ENCODE measurements around the gene C11orf21. TPM values are rescaled to one million over a fixed set of nuclear protein-coding genes. Genes with fewer than 3 reads are reported as not detected.

Gene C11orf21
- total RNA-seq, 1 donor from 2014 or later: 0.51 TPM

GRCh38 chr11:2310073-2310785 is 8.5 kb upstream of the C11orf21 start:
- Mint-ChIP-seq H3K27ac (no peak overlapping the region), H3K4me3 (no peak overlapping the region), H3K4me1 (ENCODE audit: unreplicated experiment) (peaks cover 17% of the 10 kb centered on the region), H3K36me3 (no peaks in the 10 kb centered on the region), H3K9me3 (no peaks in the 10 kb centered on the region), H3K27me3 (no peaks in the 10 kb centered on the region)
- TF ChIP-seq CTCF (conservative IDR thresholded peaks at IDR 0.05): no peak
- DNase-seq (ENCODE audit: extremely low spot score, unreplicated experiment): no peak

GRCh38 chr11:2309251-2310072 is 7.7 kb upstream of the C11orf21 start:
- Mint-ChIP-seq H3K27ac (no peak overlapping the region), H3K36me3 (no peaks in the 10 kb centered on the region), H3K9me3 (no peaks in the 10 kb centered on the region), H3K4me1 (ENCODE audit: unreplicated experiment) (peaks cover 17% of the 10 kb centered on the region), H3K27me3 (no peaks in the 10 kb centered on the region), H3K4me3 (no peak overlapping the region)
- no peak for DNase-seq (ENCODE audit: extremely low spot score, unreplicated experiment)
- no peak for TF ChIP-seq CTCF (conservative IDR thresholded peaks at IDR 0.05)

GRCh38 chr11:2308713-2309112 is 7.0 kb upstream of the C11orf21 start:
- no peak for TF ChIP-seq CTCF (conservative IDR thresholded peaks at IDR 0.05)
- DNase-seq (ENCODE audit: extremely low spot score, unreplicated experiment): no peak
- no peaks in the 10 kb centered on the region for H3K27me3 Mint-ChIP-seq
- H3K4me1 Mint-ChIP-seq (ENCODE audit: unreplicated experiment): peaks cover 17% of the 10 kb centered on the region
- no peak overlapping the region for H3K27ac Mint-ChIP-seq
- no peak overlapping the region for H3K4me3 Mint-ChIP-seq
- H3K36me3 Mint-ChIP-seq: no peaks in the 10 kb centered on the region
- no peaks in the 10 kb centered on the region for H3K9me3 Mint-ChIP-seq

- H3K9me3 Mint-ChIP-seq: no peaks in the 10 kb centered on the region
- no peak for DNase-seq (ENCODE audit: extremely low spot score, unreplicated experiment)
- H3K4me3 Mint-ChIP-seq: no peak overlapping the region
- no peak for TF ChIP-seq CTCF (conservative IDR thresholded peaks at IDR 0.05)
- no peaks in the 10 kb centered on the region for H3K36me3 Mint-ChIP-seq
- H3K4me1 Mint-ChIP-seq (ENCODE audit: unreplicated experiment): peaks cover 17% of the 10 kb centered on the region
- no peak overlapping the region for H3K27ac Mint-ChIP-seq
- no peaks in the 10 kb centered on the region for H3K27me3 Mint-ChIP-seq
Measured at GRCh38 chr11:2307501-2308331, 6.0 kb upstream of the C11orf21 start.

GRCh38 chr11:2306877-2307500 is 5.3 kb upstream of the C11orf21 start:
- peak; percentile 47 for DNase-seq (ENCODE audit: extremely low spot score, unreplicated experiment)
- Mint-ChIP-seq H3K4me1 (ENCODE audit: unreplicated experiment) (peaks cover 17% of the 10 kb centered on the region), H3K27ac (no peak overlapping the region), H3K4me3 (no peak overlapping the region), H3K36me3 (no peaks in the 10 kb centered on the region), H3K27me3 (no peaks in the 10 kb centered on the region), H3K9me3 (no peaks in the 10 kb centered on the region)
- TF ChIP-seq CTCF (conservative IDR thresholded peaks at IDR 0.05): no peak
